Endothelial cell of umbilical vein (primary cell): ENCODE measurements around the gene XRRA1. TPM values are rescaled to one million over a fixed set of nuclear protein-coding genes. Genes with fewer than 3 reads are reported as not detected.

Experiments
- BruUV-seq: library from RNA; stranded (reverse); fragments of 400-500 nt; replicated peaks from 2 replicates; lab custom pipeline; 2021; lab: Mats Ljungman, UMichigan
- CTCF ChIA-PET: fragments of 300-600, 350-600 bp; sonication (Branson Sonifier 250); formaldehyde crosslinking; loops from one replicate; lab custom pipeline; 2021; ENCODE audit warnings: antibody characterized with exemption, inconsistent platforms; lab: Charles Lee
- POLR2A ChIA-PET: fragments of 300-600, 350-600 bp; sonication (Branson Sonifier 250); formaldehyde crosslinking; loops from one replicate; lab custom pipeline; 2021; ENCODE audit warnings: antibody characterized with exemption, inconsistent platforms; lab: Charles Lee
- DNase-seq: peaks from one replicate; pipeline ENCODE4 v3.0.0-alpha.2; 2011; ENCODE audit warnings: low read depth, low spot score
- FAIRE-seq: peaks from 2 replicates; lab custom pipeline; 2011; peaks lifted over from hg19 to GRCh38; lab: Jason Lieb, UNC
- H2AFZ ChIP-seq: 2 replicates; pipeline ENCODE4 v1.6.0; 2012; ENCODE audit warnings: low read depth, low read length, control low read depth, inconsistent platforms
- H3K27ac ChIP-seq: 2 replicates; pipeline ENCODE4 v1.5.1; 2011; ENCODE audit warnings: low read depth, mild to moderate bottlenecking, control low read depth, low read length, moderate library complexity; ENCODE audit not compliant: insufficient read depth
- H3K27me3 ChIP-seq, 2 experiments: 2 replicates each; pipeline versions ENCODE4 v1.6.0 to v1.6.1; 2011; ENCODE audit warnings: low read length in 2 of 2, mixed read lengths in 1 of 2; ENCODE audit not compliant: control insufficient read depth in 2 of 2, insufficient read depth in 2 of 2
- H3K36me3 ChIP-seq, 2 experiments: 2 replicates in 1 of 2; 3 replicates in 1 of 2; pipeline ENCODE4 v1.5.1; 2011; ENCODE audit warnings: low read length in 2 of 2, mild to moderate bottlenecking in 1 of 2, moderate library complexity in 1 of 2; ENCODE audit not compliant: control insufficient read depth in 2 of 2, insufficient read depth in 2 of 2; ENCODE audit errors: extremely low read depth in 1 of 2
- H3K4me1 ChIP-seq: 3 replicates; pipeline ENCODE4 v1.5.1; 2011; ENCODE audit warnings: mild to moderate bottlenecking, low read length; ENCODE audit not compliant: control insufficient read depth, insufficient read depth; ENCODE audit errors: extremely low read depth
- H3K4me2 ChIP-seq: 2 replicates; pipeline ENCODE4 v1.6.1; 2011; ENCODE audit warnings: low read length, control low read depth, mixed read lengths; ENCODE audit not compliant: insufficient read depth
- H3K4me3 ChIP-seq, 3 experiments: fragments of 200-600 bp in 1 of 3; sonication (generic), shearing (Covaris generic) in 1 of 3; replicated peaks in 1 of 3; 2 replicates each; pipeline ENCODE4 v1.5.1; 2011 to 2016; ENCODE audit warnings: control low read depth in 3 of 3, low read length in 3 of 3, mild to moderate bottlenecking in 2 of 3, inconsistent platforms in 1 of 3, low read depth in 1 of 3, moderate library complexity in 1 of 3; ENCODE audit not compliant: insufficient read depth in 1 of 3
- H3K79me2 ChIP-seq: 2 replicates; pipeline ENCODE4 v1.6.0; 2012; ENCODE audit warnings: low read length, inconsistent platforms; ENCODE audit not compliant: control insufficient read depth, insufficient read depth
- H3K9ac ChIP-seq: replicated peaks from 2 replicates; pipeline ENCODE3; 2011; ENCODE audit warnings: low read length, control low read depth; ENCODE audit not compliant: insufficient read depth; ENCODE audit errors: extremely low read depth
- H3K9me1 ChIP-seq: replicated peaks from 3 replicates; pipeline ENCODE4 v1.6.0; 2011; ENCODE audit warnings: mild to moderate bottlenecking, low read length; ENCODE audit not compliant: control insufficient read depth, insufficient read depth; ENCODE audit errors: extremely low read depth
- H3K9me3 ChIP-seq: replicated peaks from 2 replicates; pipeline ENCODE4 v1.5.1; 2012; ENCODE audit warnings: low read length, inconsistent platforms; ENCODE audit not compliant: control insufficient read depth, insufficient read depth
- H4K20me1 ChIP-seq: replicated peaks from 2 replicates; pipeline ENCODE3; 2011; ENCODE audit warnings: mild to moderate bottlenecking, low read length; ENCODE audit not compliant: control insufficient read depth, insufficient read depth; ENCODE audit errors: extremely low read depth
- EZH2 ChIP-seq: IDR thresholded peaks from 2 replicates; pipeline ENCODE4 v1.6.1; 2012; ENCODE audit warnings: borderline replicate concordance, low read depth, mild to moderate bottlenecking, moderate library complexity, low read length, inconsistent platforms; ENCODE audit not compliant: severe bottlenecking
- GATA2 ChIP-seq: IDR thresholded peaks from 2 replicates; pipeline ENCODE4 v1.7.0; 2011; ENCODE audit warnings: low read depth, mild to moderate bottlenecking, moderate library complexity, mixed read lengths, low read length; ENCODE audit not compliant: insufficient read length, insufficient read depth
- JUN ChIP-seq: IDR thresholded peaks from 2 replicates; pipeline ENCODE4 v1.6.1; 2011; ENCODE audit warnings: borderline replicate concordance, low read depth; ENCODE audit not compliant: insufficient read length, insufficient read depth
- MYC ChIP-seq: IDR thresholded peaks from one replicate; pipeline ENCODE4 v1.6.1; 2011; ENCODE audit warnings: mild to moderate bottlenecking, low read depth, low read length
- POLR2A ChIP-seq: IDR thresholded peaks from 2 replicates; pipeline ENCODE4 v1.6.1; 2012; ENCODE audit warnings: low read depth, mild to moderate bottlenecking, control low read depth, low read length
- POLR2AphosphoS5 ChIP-seq: IDR thresholded peaks from 2 replicates; pipeline ENCODE4 v1.6.1; 2012; ENCODE audit warnings: low read depth, mild to moderate bottlenecking, control low read depth, low read length, moderate library complexity; ENCODE audit not compliant: insufficient read depth
- dilution Hi-C: fragments of 300-500 bp; cut with MboI; formaldehyde crosslinking; loops from one replicate; pipeline ENCODE4 v1.15.0; 2019; ENCODE audit warnings: low sequenced_read_pairs; ENCODE audit not compliant: extremely low pct_ligation_motif_present
- intact Hi-C: fragments of 100-400 bp; cut with micrococcal nuclease; formaldehyde crosslinking; loops from one replicate; pipeline ENCODE4 v1.10.0; 2022
- polyA plus RNA-seq, 4 experiments: library from polyadenylated mRNA; depleted of rRNA in 3 of 4; stranded (reverse) in 3 of 4; unstranded in 1 of 4; fragments of >200 nt; gene quantifications; 2 replicates each; pipeline versions ENCODE4 v1.2.1 to v1.2.3, GENCODE V29; 2011 to 2012; ENCODE audit warnings: missing spikeins in 1 of 4
- total RNA-seq: library from RNA; stranded (reverse); gene quantifications from 2 replicates; pipeline ENCODE4 v1.2.3, GENCODE V29; 2021

XRRA1 gene
- total and polyA plus RNA-seq, 2 donors (not counting 3 experiments of a cell fraction or from before 2014, with no cell fraction given) = 8.6 to 11.2 TPM

- dilution Hi-C loops = no loop called here
- intact Hi-C loops = no loop called here
- no TSS peak for BruUV-seq
Observed at GRCh38 chr11:74954199-74954598, 5.3 kb upstream of the XRRA1 start.

GRCh38 chr11:74953451-74953850 is 4.6 kb upstream of the XRRA1 start:
- CTCF ChIA-PET = interaction anchor here (1.2 to 1.6 kb wide), 3 partner anchors 10 to 17 kb away, joined by 3 to 4 read pairs (median 3); no protein-coding TSS in a partner anchor
- peaks cover 12% of the 10 kb centered on the region for H3K4me1 ChIP-seq
- no peaks in the 10 kb centered on the region for H3K9me3 ChIP-seq
- no peak overlapping the region for H3K9ac ChIP-seq
- H3K4me3 ChIP-seq = no peak overlapping the region
- H3K27ac ChIP-seq = no peak overlapping the region
- BruUV-seq = no TSS peak
- DNase-seq (no peak), FAIRE-seq (no peak)
- no peak for TF ChIP-seq JUN
- TF ChIP-seq POLR2AphosphoS5 = no peak
- TF ChIP-seq POLR2A = no peak
- no peaks in the 10 kb centered on the region for H3K9me1 ChIP-seq
- H4K20me1 ChIP-seq = peaks cover 11% of the 10 kb centered on the region
- peaks cover 0 to 9% of the 10 kb centered on the region in 2 experiments for H3K36me3 ChIP-seq
- H2AFZ ChIP-seq = no peak overlapping the region
- dilution Hi-C loops = no loop called here
- peaks cover 92% of the 10 kb centered on the region for H3K79me2 ChIP-seq
- intact Hi-C loops = no loop called here
- H3K4me2 ChIP-seq = no peak overlapping the region
- no peaks in the 10 kb centered on the region for H3K27me3 ChIP-seq
- POLR2A ChIA-PET = no interaction called here

More at GRCh38 chr11:74954199-74954598, 5.3 kb upstream of the XRRA1 start:
- Histone ChIP-seq H2AFZ (no peak overlapping the region), H3K9me1 (no peaks in the 10 kb centered on the region), H3K9me3 (no peaks in the 10 kb centered on the region), H3K9ac (no peak overlapping the region), H3K79me2 (peaks cover 99% of the 10 kb centered on the region), H3K4me2 (no peak overlapping the region), H3K4me1 (peaks cover 12% of the 10 kb centered on the region), H3K4me3 (no peak overlapping the region), H3K36me3 (peaks cover 0 to 9% of the 10 kb centered on the region in 2 experiments), H3K27me3 (no peaks in the 10 kb centered on the region), H4K20me1 (peaks cover 11% of the 10 kb centered on the region), H3K27ac (no peak overlapping the region)
- CTCF ChIA-PET = no interaction called here
- FAIRE-seq = no peak
- DNase-seq = no peak
- POLR2A ChIA-PET = no interaction called here
- TF ChIP-seq GATA2 = no peak
- TF ChIP-seq EZH2 = no peak
- no peak for TF ChIP-seq MYC
- TF ChIP-seq JUN = no peak
